HG03354 (cell line): ENCODE data around the gene OR5B2.
"Not testable (repeated sequence)": the region's sequence is repeated elsewhere in the genome, so short reads cannot be mapped to it uniquely, and the experiment has no call there.

Experiments
- ATAC-seq: cut with Tn5 transposase; IDR thresholded peaks from one replicate; pipeline ENCODE4 v1.9.1; 2021; ENCODE audit warnings: mild to moderate bottlenecking; ENCODE audit not compliant: unreplicated experiment, poor library complexity, severe bottlenecking

Gene OR5B2

GRCh38 chr11:58428021-58428420 is at the start of gene OR5B2:
Gene OR5B2 (minus strand): TSS chr11:58428121. CDS start chr11:58423261, 4,860 bp downstream.
- ATAC-seq, result no peak

GRCh38 chr11:58471892-58472291 is 44.0 kb upstream of the OR5B2 start:
- ATAC-seq, result no peak

GRCh38 chr11:58466293-58466692 is 38.4 kb upstream of the OR5B2 start:
- no peak for ATAC-seq

- no peak for ATAC-seq
Measured at GRCh38 chr11:58465690-58466089, 37.8 kb upstream of the OR5B2 start.

GRCh38 chr11:58451585-58451984 is 23.7 kb upstream of the OR5B2 start:
- ATAC-seq, result no peak

- ATAC-seq, result no peak
Measured at GRCh38 chr11:58446294-58446693, 18.4 kb upstream of the OR5B2 start.

GRCh38 chr11:58444300-58444699 is 16.4 kb upstream of the OR5B2 start:
- no peak for ATAC-seq

- ATAC-seq, result no peak
Measured at GRCh38 chr11:58442136-58442535, 14.2 kb upstream of the OR5B2 start, which contains the start of gene OR5B12. Gene OR5B12 (minus strand): TSS chr11:58442236. CDS start chr11:58440151, 2,085 bp downstream.

GRCh38 chr11:58438486-58438885 is 10.6 kb upstream of the OR5B2 start:
- no peak for ATAC-seq

- ATAC-seq, result no peak
Measured at GRCh38 chr11:58434217-58434616, 6.3 kb upstream of the OR5B2 start.

- ATAC-seq, result peak; percentile 74
Measured at GRCh38 chr11:58433638-58434203, 5.8 kb upstream of the OR5B2 start.

GRCh38 chr11:58429273-58429672 is 1.4 kb upstream of the OR5B2 start:
- ATAC-seq, result no peak

- ATAC-seq, result no peak
Measured at GRCh38 chr11:58406774-58407173, 21.1 kb downstream of the OR5B2 start, which contains the start of gene OR5B3. Gene OR5B3 (minus strand): TSS chr11:58406874. CDS start chr11:58403409, 3,465 bp downstream.

- ATAC-seq, result not testable (repeated sequence)
Measured at GRCh38 chr11:58399622-58400021, 28.3 kb downstream of the OR5B2 start.

- ATAC-seq, result no peak
Measured at GRCh38 chr11:58395581-58395980, 32.3 kb downstream of the OR5B2 start.

GRCh38 chr11:58394195-58394594 is 33.7 kb downstream of the OR5B2 start:
- no peak for ATAC-seq

GRCh38 chr11:58392746-58393145 is 35.2 kb downstream of the OR5B2 start:
- no peak for ATAC-seq

GRCh38 chr11:58391879-58392278 is 36.0 kb downstream of the OR5B2 start:
- ATAC-seq, result no peak

- ATAC-seq, result no peak
Measured at GRCh38 chr11:58390551-58391063, 37.3 kb downstream of the OR5B2 start.
